HEK293 (cell line): ENCODE results near the gene TBCCD1.

Source experiments
- CTCF ChIA-PET: fragments of 350-600 bp; formaldehyde crosslinking; extraction: SDS; loops from one replicate; lab custom pipeline; 2021; ENCODE audit warnings: antibody characterized with exemption; lab: Yijun Ruan, JAX
- POLR2A ChIA-PET: fragments of 300-600 bp; formaldehyde crosslinking; extraction: SDS; loops from one replicate; lab custom pipeline; 2020; ENCODE audit warnings: antibody characterized with exemption, inconsistent platforms; lab: Yijun Ruan, JAX
- H3K27ac ChIP-seq: fragments of 200-500 bp; sonication (Bioruptor generic); 2 replicates; pipeline ENCODE4 v1.5.1; 2014; ENCODE audit warnings: low read depth, low read length, control low read depth, inconsistent platforms; ENCODE audit errors: extremely low read depth
- H3K36me3 ChIP-seq, 2 experiments: fragments of 200-500 bp in 1 of 2; sonication (Bioruptor generic) in 1 of 2; 1 replicate in 1 of 2; 2 replicates in 1 of 2; pipeline ENCODE4 v1.5.1; 2014 to 2017; ENCODE audit warnings: inconsistent platforms in 2 of 2, low read length in 2 of 2; ENCODE audit not compliant: control insufficient read depth in 2 of 2, insufficient read depth in 1 of 2
- H3K4me1 ChIP-seq: fragments of 200-500 bp; sonication (Bioruptor generic); 2 replicates; pipeline ENCODE4 v1.5.1; 2014; ENCODE audit warnings: mild to moderate bottlenecking, low read length, inconsistent platforms; ENCODE audit not compliant: control insufficient read depth, insufficient read depth
- H3K4me3 ChIP-seq: 2 replicates; pipeline ENCODE4 v1.5.1; 2011; ENCODE audit warnings: low read depth, mild to moderate bottlenecking, control low read depth, low read length, moderate library complexity
- H3K9me3 ChIP-seq: fragments of 200-500 bp; sonication (Bioruptor generic); 2 replicates; pipeline ENCODE4 v1.5.1; 2014; ENCODE audit warnings: low read depth, low read length, inconsistent platforms; ENCODE audit not compliant: control insufficient read depth, insufficient read depth
- BCL11A ChIP-seq: fragments of 450-650 bp; formaldehyde crosslinking; IDR thresholded peaks from 2 replicates; pipeline ENCODE4 v1.5.1; 2016; ENCODE audit warnings: low read depth, missing biosample characterization, missing genetic modification characterization
- GLIS2 ChIP-seq: fragments of 450-650 bp; formaldehyde crosslinking; IDR thresholded peaks from 2 replicates; pipeline ENCODE4 v1.5.1; 2016; ENCODE audit warnings: missing biosample characterization, missing genetic modification characterization
- KLF17 ChIP-seq: fragments of 450-650 bp; formaldehyde crosslinking; IDR thresholded peaks from 2 replicates; pipeline ENCODE4 v1.5.1; 2016; ENCODE audit warnings: missing biosample characterization, missing genetic modification characterization
- MZF1 ChIP-seq: fragments of 450-650 bp; formaldehyde crosslinking; IDR thresholded peaks from 2 replicates; pipeline ENCODE4 v1.5.1; 2017; ENCODE audit warnings: missing biosample characterization, missing genetic modification characterization, borderline replicate concordance
- RBAK ChIP-seq: fragments of 450-650 bp; formaldehyde crosslinking; IDR thresholded peaks from 2 replicates; pipeline ENCODE4 v1.5.1; 2016; ENCODE audit warnings: missing biosample characterization, missing genetic modification characterization
- TCF7L2 ChIP-seq: IDR thresholded peaks from 2 replicates; pipeline ENCODE4 v1.6.1; 2011; ENCODE audit warnings: low read depth, mild to moderate bottlenecking, inconsistent platforms, low read length, moderate library complexity, borderline replicate concordance
- ZBTB8A ChIP-seq: fragments of 450-650 bp; formaldehyde crosslinking; IDR thresholded peaks from 2 replicates; pipeline ENCODE4 v1.5.1; 2016; ENCODE audit warnings: missing biosample characterization, missing genetic modification characterization
- ZNF112 ChIP-seq: fragments of 450-650 bp; formaldehyde crosslinking; IDR thresholded peaks from 2 replicates; pipeline ENCODE4 v1.5.0; 2017; ENCODE audit warnings: missing biosample characterization, missing genetic modification characterization
- ZNF157 ChIP-seq: fragments of 450-650 bp; formaldehyde crosslinking; IDR thresholded peaks from 2 replicates; pipeline ENCODE4 v1.5.1; 2016; ENCODE audit warnings: missing biosample characterization, missing genetic modification characterization
- ZNF202 ChIP-seq: fragments of 450-650 bp; formaldehyde crosslinking; IDR thresholded peaks from 2 replicates; pipeline ENCODE4 v1.5.1; 2016; ENCODE audit warnings: missing biosample characterization, missing genetic modification characterization, borderline replicate concordance
- ZNF324 ChIP-seq: fragments of 450-650 bp; formaldehyde crosslinking; IDR thresholded peaks from 2 replicates; pipeline ENCODE4 v1.5.1; 2016; ENCODE audit warnings: missing biosample characterization, missing genetic modification characterization
- ZNF354C ChIP-seq: fragments of 450-650 bp; formaldehyde crosslinking; IDR thresholded peaks from 2 replicates; pipeline ENCODE4 v1.5.1; 2016; ENCODE audit warnings: missing biosample characterization, missing genetic modification characterization, low read depth, borderline replicate concordance
- ZNF366 ChIP-seq: fragments of 450-650 bp; formaldehyde crosslinking; conservative IDR thresholded peaks from 2 replicates; pipeline ENCODE4 v1.5.1; 2016; ENCODE audit warnings: missing biosample characterization, missing genetic modification characterization
- ZNF433 ChIP-seq: fragments of 450-650 bp; formaldehyde crosslinking; IDR thresholded peaks from 2 replicates; pipeline ENCODE4 v1.5.1; 2016; ENCODE audit warnings: missing biosample characterization, missing genetic modification characterization, low read depth
- ZNF521 ChIP-seq: fragments of 450-650 bp; formaldehyde crosslinking; IDR thresholded peaks from 2 replicates; pipeline ENCODE4 v1.5.1; 2017; ENCODE audit warnings: missing biosample characterization, mild to moderate bottlenecking, missing genetic modification characterization
- ZNF626 ChIP-seq: fragments of 450-650 bp; sonication (Bioruptor Pico); formaldehyde crosslinking; IDR thresholded peaks from 2 replicates; pipeline ENCODE4 v1.5.1; 2018; ENCODE audit warnings: missing biosample characterization, missing genetic modification characterization, inconsistent platforms
- ZNF664 ChIP-seq: fragments of 450-650 bp; formaldehyde crosslinking; IDR thresholded peaks from 2 replicates; pipeline ENCODE4 v1.5.1; 2016; ENCODE audit warnings: missing biosample characterization, missing genetic modification characterization
- ZNF791 ChIP-seq: fragments of 450-650 bp; formaldehyde crosslinking; IDR thresholded peaks from 2 replicates; pipeline ENCODE4 v1.5.1; 2016; ENCODE audit warnings: missing biosample characterization, missing genetic modification characterization
- ZSCAN30 ChIP-seq: fragments of 450-650 bp; IDR thresholded peaks from 2 replicates; pipeline ENCODE4 v1.5.1; 2018; ENCODE audit warnings: missing biosample characterization, mild to moderate bottlenecking, missing genetic modification characterization, moderate library complexity
- TF ChIP-seq, protein P1 (sequence below): fragments of 450-650 bp; formaldehyde crosslinking; IDR thresholded peaks from 2 replicates; pipeline ENCODE4 v1.5.1; 2016; ENCODE audit warnings: missing biosample characterization, missing genetic modification characterization
- TF ChIP-seq, protein P2 (sequence below): fragments of 450-650 bp; formaldehyde crosslinking; IDR thresholded peaks from 2 replicates; pipeline ENCODE4 v1.5.1; 2017; ENCODE audit warnings: missing biosample characterization, missing genetic modification characterization
- TF ChIP-seq, protein P3 (sequence below): fragments of 450-650 bp; formaldehyde crosslinking; IDR thresholded peaks from 2 replicates; pipeline ENCODE4 v1.5.1; 2016; ENCODE audit warnings: missing biosample characterization, missing genetic modification characterization

TBCCD1 gene

DNA sequence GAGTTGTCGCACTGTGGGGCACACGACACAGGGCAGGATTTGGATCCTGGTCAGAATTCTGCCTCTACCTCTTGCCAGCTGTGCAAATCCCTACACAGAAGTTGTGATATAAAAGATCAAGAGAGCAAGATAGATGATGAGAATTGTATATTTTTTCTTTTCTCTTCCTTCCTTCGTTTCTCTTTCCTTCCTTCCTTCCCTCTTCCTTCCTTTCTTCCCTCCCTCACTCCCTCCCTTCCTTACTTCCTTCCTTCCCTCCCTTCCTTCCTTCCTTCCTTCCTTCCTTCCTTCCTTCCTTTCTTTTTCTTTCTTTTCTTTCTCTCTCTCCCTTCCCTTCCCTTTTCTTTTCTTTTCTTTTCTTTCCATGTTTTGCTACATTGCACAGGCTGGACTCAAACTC lies 33.8 kb upstream of the TBCCD1 start:
- ChIA-PET CTCF (interaction anchor here (0.7 to 3.4 kb wide), 2 partner anchors 15 to 293 kb away, joined by 4 to 20 read pairs; no protein-coding TSS in a partner anchor), POLR2A (no interaction called here)
- Histone ChIP-seq H3K9me3 (no peaks in the 10 kb centered on the region), H3K4me1 (no peaks in the 10 kb centered on the region), H3K27ac (no peak overlapping the region), H3K36me3 (no peaks in the 10 kb centered on the region), H3K4me3 (no peak overlapping the region)
- TF ChIP-seq ZNF366 (tag by site-specific recombination): peak; percentile 93
- no peak for TF ChIP-seq KLF17 (tag by site-specific recombination)

GRCh38 chr3:186599785-186600166 lies 32.6 kb upstream of the TBCCD1 start:
- H3K36me3 ChIP-seq: no peaks in the 10 kb centered on the region
- H3K4me3 ChIP-seq: no peak overlapping the region
- no peaks in the 10 kb centered on the region for H3K9me3 ChIP-seq
- POLR2A ChIA-PET: no interaction called here
- CTCF ChIA-PET: interaction anchor here (3.4 kb wide), 1 partner anchor 16 kb away, joined by 20 read pairs; no protein-coding TSS in a partner anchor
- TF ChIP-seq ZNF354C (tag by site-specific recombination) (no peak), ZNF791 (tag by site-specific recombination) (no peak), ZNF202 (tag by site-specific recombination) (no peak), ZNF664 (tag by site-specific recombination) (no peak), TCF7L2 (no peak), ZNF324 (tag by site-specific recombination) (no peak), RBAK (tag by site-specific recombination) (no peak), ZNF112 (no peak), ZNF433 (tag by site-specific recombination) (no peak), MZF1 (tag by site-specific recombination) (no peak), ZSCAN30 (tag by site-specific recombination) (no peak), ZNF157 (no peak), GLIS2 (tag by site-specific recombination) (no peak), ZNF521 (no peak), ZNF626 (tag by site-specific recombination) (no peak), ZBTB8A (tag by site-specific recombination) (no peak), BCL11A (tag by site-specific recombination) (no peak)
- TF ChIP-seq, protein P1, sequence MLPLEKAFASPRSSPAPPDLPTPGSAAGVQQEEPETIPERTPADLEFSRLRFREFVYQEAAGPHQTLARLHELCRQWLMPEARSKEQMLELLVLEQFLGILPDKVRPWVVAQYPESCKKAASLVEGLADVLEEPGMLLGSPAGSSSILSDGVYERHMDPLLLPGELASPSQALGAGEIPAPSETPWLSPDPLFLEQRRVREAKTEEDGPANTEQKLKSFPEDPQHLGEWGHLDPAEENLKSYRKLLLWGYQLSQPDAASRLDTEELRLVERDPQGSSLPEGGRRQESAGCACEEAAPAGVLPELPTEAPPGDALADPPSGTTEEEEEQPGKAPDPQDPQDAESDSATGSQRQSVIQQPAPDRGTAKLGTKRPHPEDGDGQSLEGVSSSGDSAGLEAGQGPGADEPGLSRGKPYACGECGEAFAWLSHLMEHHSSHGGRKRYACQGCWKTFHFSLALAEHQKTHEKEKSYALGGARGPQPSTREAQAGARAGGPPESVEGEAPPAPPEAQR: no peak
- TF ChIP-seq, protein P2, sequence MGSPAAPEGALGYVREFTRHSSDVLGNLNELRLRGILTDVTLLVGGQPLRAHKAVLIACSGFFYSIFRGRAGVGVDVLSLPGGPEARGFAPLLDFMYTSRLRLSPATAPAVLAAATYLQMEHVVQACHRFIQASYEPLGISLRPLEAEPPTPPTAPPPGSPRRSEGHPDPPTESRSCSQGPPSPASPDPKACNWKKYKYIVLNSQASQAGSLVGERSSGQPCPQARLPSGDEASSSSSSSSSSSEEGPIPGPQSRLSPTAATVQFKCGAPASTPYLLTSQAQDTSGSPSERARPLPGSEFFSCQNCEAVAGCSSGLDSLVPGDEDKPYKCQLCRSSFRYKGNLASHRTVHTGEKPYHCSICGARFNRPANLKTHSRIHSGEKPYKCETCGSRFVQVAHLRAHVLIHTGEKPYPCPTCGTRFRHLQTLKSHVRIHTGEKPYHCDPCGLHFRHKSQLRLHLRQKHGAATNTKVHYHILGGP: no peak
- TF ChIP-seq, protein P3, sequence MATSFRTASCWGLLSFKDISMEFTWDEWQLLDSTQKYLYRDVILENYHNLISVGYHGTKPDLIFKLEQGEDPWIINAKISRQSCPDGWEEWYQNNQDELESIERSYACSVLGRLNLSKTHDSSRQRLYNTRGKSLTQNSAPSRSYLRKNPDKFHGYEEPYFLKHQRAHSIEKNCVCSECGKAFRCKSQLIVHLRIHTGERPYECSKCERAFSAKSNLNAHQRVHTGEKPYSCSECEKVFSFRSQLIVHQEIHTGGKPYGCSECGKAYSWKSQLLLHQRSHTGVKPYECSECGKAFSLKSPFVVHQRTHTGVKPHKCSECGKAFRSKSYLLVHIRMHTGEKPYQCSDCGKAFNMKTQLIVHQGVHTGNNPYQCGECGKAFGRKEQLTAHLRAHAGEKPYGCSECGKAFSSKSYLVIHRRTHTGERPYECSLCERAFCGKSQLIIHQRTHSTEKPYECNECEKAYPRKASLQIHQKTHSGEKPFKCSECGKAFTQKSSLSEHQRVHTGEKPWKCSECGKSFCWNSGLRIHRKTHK: no peak
- H3K27ac ChIP-seq: no peak overlapping the region
- H3K4me1 ChIP-seq: no peaks in the 10 kb centered on the region
